DND-41 (cell line): Measurements from ENCODE around the gene OR51L1.

Source experiments
- ATAC-seq: fragments of 200-7000 bp; cut with Tn5 transposase; 3 replicates; pipeline ENCODE4 v1.9.1; 2021; ENCODE audit warnings: low read depth; ENCODE audit not compliant: insufficient read depth
- DNase-seq: peaks from one replicate; pipeline ENCODE4 v3.0.0-alpha.2; 2020
- H2AFZ ChIP-seq: 2 replicates; pipeline ENCODE4 v1.6.0; 2012; ENCODE audit warnings: low read depth, low read length
- H3K27ac ChIP-seq: 2 replicates; pipeline ENCODE4 v1.5.1; 2012; ENCODE audit warnings: low read length, inconsistent platforms
- H3K27me3 ChIP-seq: fragments of 200-600 bp; sonication (generic); 2 replicates; pipeline ENCODE4 v1.6.0; 2012; ENCODE audit warnings: low read length, mild to moderate bottlenecking, inconsistent platforms; ENCODE audit not compliant: insufficient read depth, poor library complexity
- H3K36me3 ChIP-seq: 2 replicates; pipeline ENCODE4 v1.5.1; 2012; ENCODE audit warnings: low read length, inconsistent platforms; ENCODE audit not compliant: insufficient read depth
- H3K4me1 ChIP-seq: 2 replicates; pipeline ENCODE4 v1.5.1; 2012; ENCODE audit warnings: mild to moderate bottlenecking, low read length; ENCODE audit not compliant: insufficient read depth
- H3K4me2 ChIP-seq: 2 replicates; pipeline ENCODE4 v1.6.0; 2012; ENCODE audit warnings: mild to moderate bottlenecking, moderate library complexity, low read length, inconsistent platforms; ENCODE audit not compliant: insufficient read depth
- H3K4me3 ChIP-seq, 2 experiments: fragments of 200-600 bp in 1 of 2; shearing (Covaris generic) in 1 of 2; 2 replicates each; pipeline ENCODE4 v1.5.1; 2012 to 2016; ENCODE audit warnings: inconsistent platforms in 2 of 2, low read length in 2 of 2, mild to moderate bottlenecking in 2 of 2, low read depth in 1 of 2, moderate library complexity in 1 of 2
- H3K79me2 ChIP-seq: 2 replicates; pipeline ENCODE4 v1.6.0; 2012; ENCODE audit warnings: low read length, inconsistent platforms; ENCODE audit not compliant: insufficient read depth
- H3K9ac ChIP-seq: 2 replicates; pipeline ENCODE4 v1.6.0; 2012; ENCODE audit warnings: low read depth, mild to moderate bottlenecking, inconsistent platforms, low read length, moderate library complexity
- H3K9me3 ChIP-seq: 2 replicates; pipeline ENCODE4 v1.5.1; 2012; ENCODE audit warnings: low read length, moderate library complexity, mild to moderate bottlenecking, inconsistent platforms; ENCODE audit not compliant: insufficient read depth, severe bottlenecking
- H4K20me1 ChIP-seq: 2 replicates; pipeline ENCODE4 v1.6.0; 2012; ENCODE audit warnings: low read length; ENCODE audit not compliant: insufficient read depth
- EZH2 ChIP-seq: IDR thresholded peaks from 3 replicates; pipeline ENCODE4 v1.6.1; 2012; ENCODE audit warnings: borderline replicate concordance, low read depth, mild to moderate bottlenecking, moderate library complexity, low read length, inconsistent platforms; ENCODE audit not compliant: severe bottlenecking
- TF ChIP-seq, protein P1 (sequence below): IDR thresholded peaks from 2 replicates; pipeline ENCODE4 v1.5.1; 2012; ENCODE audit warnings: borderline replicate concordance, low read length, moderate library complexity, mild to moderate bottlenecking; ENCODE audit not compliant: poor library complexity, severe bottlenecking; ENCODE audit errors: extremely low read depth

OR51L1 gene

DNA sequence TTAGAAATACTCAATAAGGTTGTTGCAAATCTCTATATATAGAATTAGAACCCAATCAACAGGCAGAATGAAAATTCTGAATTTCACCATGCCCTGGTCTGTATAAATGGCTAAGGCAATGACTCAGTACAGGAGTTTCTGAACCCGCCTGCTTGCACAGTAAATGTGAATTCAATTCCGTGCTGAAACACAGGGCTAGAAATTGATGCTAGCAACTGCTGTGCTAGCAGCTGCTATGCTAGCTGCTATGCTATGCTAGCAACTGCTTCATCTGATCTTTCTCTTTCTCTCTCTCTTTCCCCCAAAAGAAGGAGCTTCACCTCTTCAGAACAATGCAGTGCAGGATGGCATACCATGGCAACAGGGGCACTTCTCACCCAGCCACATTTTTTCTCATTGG is 42.0 kb downstream of the OR51L1 start:
- no peak overlapping the region for H3K9ac ChIP-seq
- TF ChIP-seq, protein P1, sequence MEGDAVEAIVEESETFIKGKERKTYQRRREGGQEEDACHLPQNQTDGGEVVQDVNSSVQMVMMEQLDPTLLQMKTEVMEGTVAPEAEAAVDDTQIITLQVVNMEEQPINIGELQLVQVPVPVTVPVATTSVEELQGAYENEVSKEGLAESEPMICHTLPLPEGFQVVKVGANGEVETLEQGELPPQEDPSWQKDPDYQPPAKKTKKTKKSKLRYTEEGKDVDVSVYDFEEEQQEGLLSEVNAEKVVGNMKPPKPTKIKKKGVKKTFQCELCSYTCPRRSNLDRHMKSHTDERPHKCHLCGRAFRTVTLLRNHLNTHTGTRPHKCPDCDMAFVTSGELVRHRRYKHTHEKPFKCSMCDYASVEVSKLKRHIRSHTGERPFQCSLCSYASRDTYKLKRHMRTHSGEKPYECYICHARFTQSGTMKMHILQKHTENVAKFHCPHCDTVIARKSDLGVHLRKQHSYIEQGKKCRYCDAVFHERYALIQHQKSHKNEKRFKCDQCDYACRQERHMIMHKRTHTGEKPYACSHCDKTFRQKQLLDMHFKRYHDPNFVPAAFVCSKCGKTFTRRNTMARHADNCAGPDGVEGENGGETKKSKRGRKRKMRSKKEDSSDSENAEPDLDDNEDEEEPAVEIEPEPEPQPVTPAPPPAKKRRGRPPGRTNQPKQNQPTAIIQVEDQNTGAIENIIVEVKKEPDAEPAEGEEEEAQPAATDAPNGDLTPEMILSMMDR, result no peak
- TF ChIP-seq EZH2, result no peak
- no peak overlapping the region for H3K4me3 ChIP-seq
- no peaks in the 10 kb centered on the region for H3K9me3 ChIP-seq
- H3K79me2 ChIP-seq, result no peaks in the 10 kb centered on the region
- no peaks in the 10 kb centered on the region for H4K20me1 ChIP-seq
- ATAC-seq, result no peak
- H3K4me1 ChIP-seq, result no peaks in the 10 kb centered on the region
- no peak for DNase-seq
- no peaks in the 10 kb centered on the region for H3K27me3 ChIP-seq
- H3K27ac ChIP-seq, result no peak overlapping the region
- H3K36me3 ChIP-seq, result no peaks in the 10 kb centered on the region
- no peak overlapping the region for H3K4me2 ChIP-seq
- no peak overlapping the region for H2AFZ ChIP-seq

DNA sequence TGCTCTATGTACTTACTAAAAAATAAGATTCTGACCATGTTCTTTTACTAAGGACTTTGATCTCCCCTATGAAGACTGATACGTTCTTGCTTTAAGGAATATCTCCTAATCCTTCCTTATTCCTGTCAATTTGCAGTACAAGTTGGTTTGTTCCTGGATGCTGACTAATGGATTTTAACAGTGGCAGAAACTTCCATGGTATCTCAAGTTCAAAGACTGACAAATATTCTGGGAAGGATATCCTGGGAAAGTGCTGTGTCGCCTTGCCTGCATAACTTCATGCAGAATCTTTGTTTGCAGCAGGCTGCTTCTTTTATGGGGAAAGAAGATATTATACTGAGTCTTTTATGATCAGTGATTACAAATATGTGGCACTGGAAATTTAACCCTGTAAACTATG is 43.3 kb downstream of the OR51L1 start:
- DNase-seq, result no peak
- no peak for ATAC-seq
- H4K20me1 ChIP-seq, result no peaks in the 10 kb centered on the region

DNA sequence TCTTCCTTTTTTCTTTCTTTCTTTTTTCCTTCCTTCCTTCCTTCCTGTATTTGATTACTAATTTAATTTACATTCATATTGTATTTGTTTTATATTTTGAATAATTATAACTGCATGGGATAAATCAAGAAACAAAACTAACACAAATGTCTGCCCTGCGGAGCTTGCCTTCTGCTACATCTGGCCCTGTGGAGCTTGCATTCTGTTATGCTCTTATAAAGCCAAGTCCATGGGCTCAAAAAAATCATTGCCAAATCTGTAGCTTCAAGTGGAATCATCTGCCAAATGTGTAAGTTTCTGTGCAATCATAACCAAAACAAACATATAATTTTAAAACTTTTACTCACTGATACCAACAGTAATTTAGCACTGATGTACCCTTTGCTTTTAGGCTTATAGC is 43.7 kb downstream of the OR51L1 start:
- Histone ChIP-seq H3K27me3 (no peaks in the 10 kb centered on the region), H3K79me2 (no peaks in the 10 kb centered on the region), H3K4me1 (no peaks in the 10 kb centered on the region), H3K9me3 (no peaks in the 10 kb centered on the region), H3K4me2 (no peak overlapping the region), H4K20me1 (no peaks in the 10 kb centered on the region), H2AFZ (no peak overlapping the region), H3K36me3 (no peaks in the 10 kb centered on the region), H3K9ac (no peak overlapping the region), H3K4me3 (no peak overlapping the region), H3K27ac (no peak overlapping the region)
- TF ChIP-seq EZH2, result no peak
- TF ChIP-seq, protein P1, result no peak
- ATAC-seq (no peak), DNase-seq (no peak)

More for the DNA sequence above, 43.3 kb downstream of the OR51L1 start:
- Histone ChIP-seq H3K36me3 (no peaks in the 10 kb centered on the region), H3K9ac (no peak overlapping the region), H3K4me1 (no peaks in the 10 kb centered on the region), H3K4me2 (no peak overlapping the region), H2AFZ (no peak overlapping the region), H3K79me2 (no peaks in the 10 kb centered on the region), H3K9me3 (no peaks in the 10 kb centered on the region), H3K4me3 (no peak overlapping the region), H3K27me3 (no peaks in the 10 kb centered on the region), H3K27ac (no peak overlapping the region)
- no peak for TF ChIP-seq EZH2
- TF ChIP-seq, protein P1, result no peak

DNA sequence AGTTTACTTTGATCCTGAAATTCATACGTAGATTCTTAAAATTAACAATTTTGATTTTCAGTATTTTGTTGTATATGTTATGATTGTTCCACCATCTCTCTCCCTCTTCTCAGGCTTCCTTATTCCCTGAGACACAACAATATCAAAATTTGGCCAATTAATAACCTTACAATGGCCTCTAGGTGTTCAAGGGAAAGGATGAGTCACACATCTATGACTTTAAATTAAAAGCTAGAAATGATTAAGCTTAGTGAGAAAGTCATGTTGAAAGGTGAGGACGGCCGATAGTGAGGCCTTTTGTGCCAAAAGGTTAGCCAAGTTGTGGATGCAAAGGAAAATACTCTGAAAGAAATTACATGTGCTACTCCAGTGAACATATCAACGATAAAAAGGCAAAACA is 46.2 kb downstream of the OR51L1 start:
- Histone ChIP-seq H3K9me3 (no peaks in the 10 kb centered on the region), H3K36me3 (no peaks in the 10 kb centered on the region), H3K79me2 (no peaks in the 10 kb centered on the region), H3K4me1 (no peaks in the 10 kb centered on the region), H3K4me3 (no peak overlapping the region), H3K27me3 (no peaks in the 10 kb centered on the region), H3K9ac (no peak overlapping the region), H4K20me1 (no peaks in the 10 kb centered on the region), H3K27ac (no peak overlapping the region), H3K4me2 (no peak overlapping the region), H2AFZ (no peak overlapping the region)
- no peak for TF ChIP-seq EZH2
- TF ChIP-seq, protein P1, result no peak
- DNase-seq, result no peak
- no peak for ATAC-seq
